ENCODE measurements around the gene AHNAK2. TPM values are rescaled to one million over a fixed set of nuclear protein-coding genes. Genes with fewer than 3 reads are reported as not detected.
A peak's percentile ranks its signal among the peaks of the same experiment; 100 is the strongest.
"Not testable (repeated sequence)": the region's sequence is repeated elsewhere in the genome, so short reads cannot be mapped to it uniquely, and the experiment has no call there.

Gene AHNAK2
- total RNA-seq: 100 to 1,000 TPM in 1 of 4 donors, 10 to 100 TPM in 3; 44.9 to 175 (median 71.7) TPM

- Histone ChIP-seq H3K4me1 (peaks cover 15 to 46% of the 10 kb centered on the region in 2 donors), H3K4me3 (peak within 1 kb of the TSS; percentile 33 to 52), H3K27ac (peak within 1 kb of the TSS; percentile 7 to 38), H3K36me3 (no peaks in the 10 kb centered on the region), H3K27me3 (no peaks in the 10 kb centered on the region), H3K9me3 (no peaks in the 10 kb centered on the region)
- intact Hi-C loops (cut with DNase I; ENCODE audit: low total_unique reads): loop anchor here (5.0 kb wide), 1 partner anchor 44 kb away; the partner anchor contains the start of gene CDCA4
- peak; percentile 62 to 74 for DNase-seq
- TF ChIP-seq CTCF (IDR thresholded peaks at IDR 0.05) (no peak), POLR2A (IDR thresholded peaks at IDR 0.05) (peak; percentile 36 to 40)
Measured at GRCh38 chr14:104977681-104978653, at the start of gene AHNAK2. Gene AHNAK2, minus strand, starts transcription at chr14:104978374. Its CDS starts 137 bp downstream, at chr14:104978237.

- H3K27ac ChIP-seq; H3K36me3 ChIP-seq; intact Hi-C loops (cut with DNase I; ENCODE audit: low total_unique reads); H3K4me3 ChIP-seq; H3K27me3 ChIP-seq; DNase-seq; H3K4me1 ChIP-seq; H3K9me3 ChIP-seq: not testable (repeated sequence)
Measured at GRCh38 chr14:105027718-105028117, 49.5 kb upstream of the AHNAK2 start.

- DNase-seq: no peak
- no peak for TF ChIP-seq POLR2A (IDR thresholded peaks at IDR 0.05)
- TF ChIP-seq CTCF (IDR thresholded peaks at IDR 0.05): no peak
- H3K36me3 ChIP-seq: no peaks in the 10 kb centered on the region
- H3K4me3 ChIP-seq: no peak overlapping the region
- intact Hi-C loops (cut with DNase I; ENCODE audit: low total_unique reads): no loop called here
- H3K9me3 ChIP-seq: no peaks in the 10 kb centered on the region
- no peak overlapping the region for H3K27ac ChIP-seq
- no peaks in the 10 kb centered on the region for H3K4me1 ChIP-seq
- no peaks in the 10 kb centered on the region for H3K27me3 ChIP-seq
Measured at GRCh38 chr14:105026802-105027563, 48.8 kb upstream of the AHNAK2 start.

- no peak for TF ChIP-seq POLR2A (IDR thresholded peaks at IDR 0.05)
- no peak for TF ChIP-seq CTCF (IDR thresholded peaks at IDR 0.05)
Measured at GRCh38 chr14:105026033-105026785, 48.0 kb upstream of the AHNAK2 start.

GRCh38 chr14:105025429-105025828, 47.3 kb upstream of the AHNAK2 start:
- no peaks in the 10 kb centered on the region for H3K27me3 ChIP-seq
- intact Hi-C loops (cut with DNase I; ENCODE audit: low total_unique reads): no loop called here
- no peak overlapping the region for H3K27ac ChIP-seq
- no peak for DNase-seq
- TF ChIP-seq CTCF (IDR thresholded peaks at IDR 0.05) (no peak), POLR2A (IDR thresholded peaks at IDR 0.05) (no peak)
- no peaks in the 10 kb centered on the region for H3K4me1 ChIP-seq
- H3K9me3 ChIP-seq: no peaks in the 10 kb centered on the region
- no peaks in the 10 kb centered on the region for H3K36me3 ChIP-seq
- H3K4me3 ChIP-seq: no peak overlapping the region

More at GRCh38 chr14:105026033-105026785, 48.0 kb upstream of the AHNAK2 start:
- Histone ChIP-seq H3K36me3 (no peaks in the 10 kb centered on the region), H3K4me1 (no peaks in the 10 kb centered on the region), H3K4me3 (no peak overlapping the region), H3K27ac (no peak overlapping the region), H3K9me3 (no peaks in the 10 kb centered on the region), H3K27me3 (no peaks in the 10 kb centered on the region)
- intact Hi-C loops (cut with DNase I; ENCODE audit: low total_unique reads): no loop called here
- no peak for DNase-seq
